ENCODE data around the gene DRGX.

The DRGX gene

GRCh38 chr10:49379596-49380410, 16.1 kb downstream of the DRGX start:
- Histone ChIP-seq H3K9ac (no peak overlapping the region), H3K27me3 (no peaks in the 10 kb centered on the region), H3K9me3 (replicated peaks in 1 of 11) (no peaks in the 10 kb centered on the region), H4K20me1 (peaks cover 0 to 3% (median 0%) of the 10 kb centered on the region in 11 experiments; a peak in 1 of 22 replicates), H3K4me3 (no peak overlapping the region), H3K27ac (no peak overlapping the region), H3K4me1 (peaks cover 0 to 29% (median 22%) of the 10 kb centered on the region in 10 experiments; a peak in 17 of 20 replicates), H3K4me2 (no peak overlapping the region), H3K36me3 (no peaks in the 10 kb centered on the region)
- TF ChIP-seq Cebpa-rat (IDR thresholded peaks at IDR 0.05): no peak

- Histone ChIP-seq H3K4me1 (peaks cover 0 to 18% (median 14%) of the 10 kb centered on the region in 10 experiments; a peak in 17 of 20 replicates), H3K27ac (no peak overlapping the region), H3K9ac (no peak overlapping the region), H4K20me1 (peaks cover 0 to 3% (median 0%) of the 10 kb centered on the region in 11 experiments; a peak in 1 of 22 replicates), H3K27me3 (no peaks in the 10 kb centered on the region), H3K4me2 (no peak overlapping the region), H3K4me3 (no peak overlapping the region), H3K36me3 (no peaks in the 10 kb centered on the region), H3K9me3 (replicated peaks in 1 of 11) (no peaks in the 10 kb centered on the region)
- no peak for TF ChIP-seq Cebpa-rat (IDR thresholded peaks at IDR 0.05)
Observed at GRCh38 chr10:49377256-49377655, 18.6 kb downstream of the DRGX start.

GRCh38 chr10:49375611-49376010, 20.3 kb downstream of the DRGX start:
- H3K4me2 ChIP-seq: no peak overlapping the region
- no peak overlapping the region for H3K9ac ChIP-seq
- no peak overlapping the region for H3K4me3 ChIP-seq
- H4K20me1 ChIP-seq: no peaks in the 10 kb centered on the region
- peaks cover 0 to 4% (median 0%) of the 10 kb centered on the region in 10 experiments; a peak in 2 of 20 replicates for H3K4me1 ChIP-seq
- TF ChIP-seq Cebpa-rat (IDR thresholded peaks at IDR 0.05): no peak
- no peaks in the 10 kb centered on the region for H3K36me3 ChIP-seq
- no peak overlapping the region for H3K27ac ChIP-seq
- no peaks in the 10 kb centered on the region for H3K27me3 ChIP-seq
- H3K9me3 ChIP-seq (replicated peaks in 1 of 11): no peaks in the 10 kb centered on the region

- no peaks in the 10 kb centered on the region for H3K9me3 ChIP-seq (replicated peaks in 1 of 11)
- TF ChIP-seq Cebpa-rat (IDR thresholded peaks at IDR 0.05): no peak
- H4K20me1 ChIP-seq: no peaks in the 10 kb centered on the region
Observed at GRCh38 chr10:49374740-49375139, 21.1 kb downstream of the DRGX start.

GRCh38 chr10:49373361-49373760, 22.5 kb downstream of the DRGX start:
- peaks cover 0 to 14% (median 10%) of the 10 kb centered on the region in 10 experiments; a peak in 16 of 20 replicates for H3K4me1 ChIP-seq
- H3K9me3 ChIP-seq (replicated peaks in 1 of 11): no peaks in the 10 kb centered on the region
- H4K20me1 ChIP-seq: no peaks in the 10 kb centered on the region
- H3K4me2 ChIP-seq: peak overlapping the region in 1 of 11 experiments; percentile 35; a peak in 2 of 22 replicates
- no peaks in the 10 kb centered on the region for H3K27me3 ChIP-seq
- no peak for TF ChIP-seq Cebpa-rat (IDR thresholded peaks at IDR 0.05)
- H3K4me3 ChIP-seq: no peak overlapping the region
- no peak overlapping the region for H3K9ac ChIP-seq
- H3K36me3 ChIP-seq: no peaks in the 10 kb centered on the region
- no peak overlapping the region for H3K27ac ChIP-seq

More at GRCh38 chr10:49374740-49375139, 21.1 kb downstream of the DRGX start:
- no peak overlapping the region for H3K27ac ChIP-seq
- no peaks in the 10 kb centered on the region for H3K27me3 ChIP-seq
- no peaks in the 10 kb centered on the region for H3K36me3 ChIP-seq
- no peak overlapping the region for H3K4me3 ChIP-seq
- H3K4me2 ChIP-seq: no peak overlapping the region
- peaks cover 0 to 4% (median 0%) of the 10 kb centered on the region in 10 experiments; a peak in 2 of 20 replicates for H3K4me1 ChIP-seq
- no peak overlapping the region for H3K9ac ChIP-seq

GRCh38 chr10:49371967-49372366, 23.9 kb downstream of the DRGX start:
- Histone ChIP-seq H3K9ac (no peak overlapping the region), H4K20me1 (no peaks in the 10 kb centered on the region), H3K36me3 (no peaks in the 10 kb centered on the region), H3K4me2 (no peak overlapping the region), H3K27me3 (no peaks in the 10 kb centered on the region), H3K4me1 (peaks cover 0 to 25% (median 20%) of the 10 kb centered on the region in 10 experiments; a peak in 16 of 20 replicates), H3K4me3 (no peak overlapping the region), H3K9me3 (replicated peaks in 1 of 11) (no peaks in the 10 kb centered on the region), H3K27ac (no peak overlapping the region)
- TF ChIP-seq Cebpa-rat (IDR thresholded peaks at IDR 0.05): no peak

GRCh38 chr10:49370326-49371100, 25.4 kb downstream of the DRGX start:
- H3K4me3 ChIP-seq: no peak overlapping the region
- H3K36me3 ChIP-seq: no peaks in the 10 kb centered on the region
- H3K27ac ChIP-seq: no peak overlapping the region
- H4K20me1 ChIP-seq: no peaks in the 10 kb centered on the region
- no peak overlapping the region for H3K9ac ChIP-seq
- no peaks in the 10 kb centered on the region for H3K27me3 ChIP-seq
- no peak overlapping the region for H3K4me2 ChIP-seq
- peaks cover 0 to 34% (median 27%) of the 10 kb centered on the region in 10 experiments; a peak in 16 of 20 replicates for H3K4me1 ChIP-seq
- no peak for TF ChIP-seq Cebpa-rat (IDR thresholded peaks at IDR 0.05)
- H3K9me3 ChIP-seq (replicated peaks in 1 of 11): no peaks in the 10 kb centered on the region

GRCh38 chr10:49369216-49370162, 26.4 kb downstream of the DRGX start:
- H3K36me3 ChIP-seq: no peaks in the 10 kb centered on the region
- no peak overlapping the region for H3K9ac ChIP-seq
- H3K27ac ChIP-seq: no peak overlapping the region
- peak overlapping the region in 7 of 11 experiments; percentile 68 to 84 (median 75); a peak in 14 of 22 replicates for H3K4me2 ChIP-seq
- no peaks in the 10 kb centered on the region for H3K27me3 ChIP-seq
- H3K4me3 ChIP-seq: no peak overlapping the region
- peaks cover 0 to 43% (median 35%) of the 10 kb centered on the region in 10 experiments; a peak in 16 of 20 replicates for H3K4me1 ChIP-seq
- no peak for TF ChIP-seq Cebpa-rat (IDR thresholded peaks at IDR 0.05)
- no peaks in the 10 kb centered on the region for H3K9me3 ChIP-seq (replicated peaks in 1 of 11)
- no peaks in the 10 kb centered on the region for H4K20me1 ChIP-seq
